ENCODE results near the gene LSM3.

LSM3 gene

GRCh38 chr3:14243782-14244181 lies 65.2 kb downstream of the LSM3 start:
- no peak for DNase-seq

- DNase-seq, result no peak
Measured at GRCh38 chr3:14244521-14245247, 66.1 kb downstream of the LSM3 start.

- no peak for DNase-seq
Measured at GRCh38 chr3:14245248-14245639, 66.6 kb downstream of the LSM3 start.

GRCh38 chr3:14245822-14246221 lies 67.2 kb downstream of the LSM3 start:
- DNase-seq, result no peak

GRCh38 chr3:14246414-14246813 lies 67.8 kb downstream of the LSM3 start:
- DNase-seq, result no peak

GRCh38 chr3:14248477-14248848 lies 69.8 kb downstream of the LSM3 start:
- no peak for DNase-seq

- DNase-seq, result no peak
Measured at GRCh38 chr3:14248849-14249523, 70.4 kb downstream of the LSM3 start.

Data from activated CD8-positive, alpha-beta memory T cell treated with anti-CD3 and anti-CD28 coated beads, Interleukin-2, amount 50 U/mL, for 4 hours (primary cell).